Measurements from ENCODE around the gene CHMP4A.

CHMP4A gene

DNA sequence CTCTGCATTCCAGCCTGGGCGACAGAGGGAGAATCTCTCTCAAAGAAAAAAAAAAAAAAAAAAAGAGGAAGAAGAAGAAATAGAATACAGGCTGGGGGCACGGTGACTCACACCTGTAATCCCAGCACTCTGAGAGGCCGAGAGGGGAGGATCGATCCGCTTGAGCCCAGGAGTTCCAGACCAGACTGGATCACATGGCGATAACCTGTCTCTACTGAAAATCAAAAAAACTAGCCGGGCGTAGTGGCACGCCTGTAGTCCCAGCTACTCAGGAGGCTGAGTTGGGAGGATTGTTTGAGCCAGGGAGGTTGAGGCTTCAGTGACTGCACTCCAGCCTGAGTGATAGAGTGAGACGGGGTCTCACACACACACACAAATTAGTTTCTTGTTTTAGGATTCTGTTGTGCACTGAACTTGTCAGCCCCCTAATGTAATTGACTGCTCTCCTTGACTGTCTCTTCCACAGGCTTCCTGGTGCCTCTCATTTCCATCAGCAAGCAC lies 30.1 kb upstream of the CHMP4A start:
- peak overlapping the region; percentile 73 for H3K4me3 ChIP-seq (ENCODE audit: low read depth, low read length)
- TF ChIP-seq CTCF (IDR thresholded peaks at IDR 0.05; ENCODE audit: low read depth, low read length) = no peak

- peak overlapping the region; percentile 73 for H3K4me3 ChIP-seq (ENCODE audit: low read depth, low read length)
- peak; percentile 43; the same call in 1 of the 2 replicates for TF ChIP-seq CTCF (IDR thresholded peaks at IDR 0.05; ENCODE audit: low read depth, low read length)
These were observed 28.6 kb upstream of the CHMP4A start for GRCh38 chr14:24241829-24242443.

- TF ChIP-seq CTCF (IDR thresholded peaks at IDR 0.05; ENCODE audit: low read depth, low read length) = no peak
- H3K4me3 ChIP-seq (ENCODE audit: low read depth, low read length) = no peak overlapping the region
These were observed 27.0 kb upstream of the CHMP4A start for GRCh38 chr14:24240110-24240918.

- H3K4me3 ChIP-seq (ENCODE audit: low read depth, low read length) = no peak overlapping the region
- no peak for TF ChIP-seq CTCF (IDR thresholded peaks at IDR 0.05; ENCODE audit: low read depth, low read length)
These were observed 25.3 kb upstream of the CHMP4A start for GRCh38 chr14:24238527-24239037.

GRCh38 chr14:24238123-24238522 lies 24.8 kb upstream of the CHMP4A start:
- no peak for TF ChIP-seq CTCF (IDR thresholded peaks at IDR 0.05; ENCODE audit: low read depth, low read length)
- H3K4me3 ChIP-seq (ENCODE audit: low read depth, low read length) = no peak overlapping the region

DNA sequence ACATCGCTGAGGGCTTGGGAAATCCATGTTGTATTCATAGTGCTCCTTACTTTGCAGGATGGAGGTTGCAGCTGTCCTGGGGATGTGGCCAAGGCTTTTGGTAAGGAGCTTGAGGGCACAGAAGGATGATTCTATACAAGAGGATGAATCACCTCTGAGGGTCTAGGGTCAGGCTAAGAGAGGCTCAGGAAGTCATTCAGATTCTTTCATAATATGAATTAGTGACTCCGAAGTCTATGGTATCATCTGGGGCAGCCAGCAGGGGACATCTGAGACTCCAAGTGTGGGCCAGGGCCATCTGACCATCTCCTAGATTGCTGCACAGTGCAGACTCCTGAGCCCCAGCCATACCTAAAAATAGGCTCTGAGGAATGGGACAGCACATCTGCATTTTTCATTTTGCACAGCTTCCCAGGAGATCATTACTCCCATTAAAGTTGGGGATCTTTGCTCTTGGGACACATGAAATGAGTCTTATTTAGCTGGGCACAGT lies 24.2 kb upstream of the CHMP4A start:
- no peak overlapping the region for H3K4me3 ChIP-seq (ENCODE audit: low read depth, low read length)
- TF ChIP-seq CTCF (IDR thresholded peaks at IDR 0.05; ENCODE audit: low read depth, low read length) = no peak

Data from WI38 (cell line).